Inflammatory macrophage (primary cell): ENCODE data around the gene NEUROG2.
"Not testable (repeated sequence)": the region's sequence is repeated elsewhere in the genome, so short reads cannot be mapped to it uniquely, and the experiment has no call there.

Experiments
- DNase-seq, 2 donors: peaks; one replicate each; pipeline ENCODE4 v3.0.0-alpha.2; 2020 to 2022
- total RNA-seq, 18 experiments: gene quantifications; one replicate each; lab custom pipeline; 2026; ENCODE audit warnings: mixed read lengths in 6 of 18, inconsistent platforms in 2 of 18; lab: John Stamatoyannopoulos, UW

NEUROG2 gene
- 0 to 0.13 (median 0) reads per million in 18 experiments for total RNA-seq

DNA sequence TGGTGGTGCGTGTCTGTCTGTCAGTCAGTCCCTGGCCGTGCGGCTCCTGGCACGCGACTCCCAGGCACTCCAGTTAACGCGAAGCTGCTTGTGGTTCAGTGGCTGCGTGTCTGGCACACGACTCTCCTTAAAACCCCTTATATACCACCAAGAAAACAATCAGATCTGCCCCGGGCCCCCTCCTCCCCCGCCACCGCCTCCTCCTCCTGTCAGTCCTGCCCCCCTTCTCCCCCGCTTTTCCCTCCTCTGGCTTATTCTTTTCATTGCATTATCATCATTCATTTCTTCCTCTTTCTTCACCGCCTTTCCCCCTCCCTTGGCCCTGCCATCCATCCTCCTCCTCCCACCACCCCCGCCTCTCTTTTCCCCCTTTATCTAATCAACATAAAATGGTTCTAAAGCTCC is at the start of gene NEUROG2:
TSS of gene NEUROG2 (minus strand) at position 115 of the 405 bp plus-strand sequence. CDS start 705 bp downstream, outside the sequence.
- DNase-seq, result no peak

DNA sequence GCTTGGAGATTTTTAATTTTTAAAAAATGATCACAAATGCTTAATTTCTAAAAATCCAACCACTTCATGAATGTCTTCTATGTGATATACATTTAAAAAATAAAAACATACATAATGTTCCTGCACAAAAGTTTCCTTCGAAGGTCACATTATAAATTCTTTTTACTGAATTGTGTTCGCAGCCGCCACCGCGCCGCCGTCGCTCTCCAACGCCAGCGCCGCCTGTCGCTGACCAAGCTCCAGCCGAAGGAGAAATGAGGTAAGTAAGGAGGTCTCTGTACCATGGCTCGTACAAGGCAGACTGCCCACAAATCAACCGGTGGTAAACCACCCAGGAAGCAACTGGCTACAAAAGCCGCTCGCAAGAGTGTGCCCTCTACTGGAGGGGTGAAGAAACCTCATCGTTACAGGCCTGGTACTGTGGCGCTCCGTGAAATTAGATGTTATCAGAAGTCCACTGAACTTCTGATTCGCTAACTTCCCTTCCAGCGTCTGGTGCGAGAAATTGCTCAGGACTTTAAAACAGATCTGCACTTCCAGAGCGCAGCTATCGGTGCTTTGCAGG is 48.8 kb upstream of the NEUROG2 start:
- DNase-seq, result no peak

DNA sequence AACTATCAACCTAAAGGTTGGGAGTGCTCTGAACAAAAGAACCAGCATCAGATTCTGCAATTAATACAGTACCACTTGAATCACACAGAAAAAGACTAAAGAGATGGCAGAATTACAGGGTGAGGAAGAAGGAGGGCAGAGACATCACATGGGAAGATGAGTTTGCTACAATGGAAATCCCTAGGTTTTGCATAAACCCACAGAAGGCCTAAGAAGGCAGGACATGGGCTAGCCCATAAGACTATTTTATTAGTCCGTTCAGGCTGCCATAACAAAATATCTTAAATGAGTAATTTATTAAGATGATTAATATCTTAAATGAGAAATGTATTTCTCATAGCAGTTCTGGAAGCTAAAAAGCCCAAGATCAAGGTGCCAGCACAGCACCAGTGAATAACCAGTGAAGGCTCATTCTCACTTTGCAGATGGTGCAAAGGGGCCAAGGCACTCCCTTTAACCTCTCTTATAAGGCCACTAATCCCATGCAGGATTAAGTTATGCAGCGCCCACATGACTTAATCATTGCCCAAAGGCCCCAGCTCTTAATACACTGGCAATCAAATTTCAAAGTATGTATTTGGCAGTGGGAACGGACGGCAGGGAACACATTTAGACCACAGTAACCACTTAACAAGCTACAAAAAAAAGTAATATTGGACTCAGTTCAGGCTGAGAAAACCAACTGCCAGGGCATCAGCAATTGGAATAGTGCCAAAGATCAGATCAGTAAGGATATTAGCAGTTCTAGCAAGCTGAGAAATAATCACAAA is 47.6 kb upstream of the NEUROG2 start:
- DNase-seq, result no peak

DNA sequence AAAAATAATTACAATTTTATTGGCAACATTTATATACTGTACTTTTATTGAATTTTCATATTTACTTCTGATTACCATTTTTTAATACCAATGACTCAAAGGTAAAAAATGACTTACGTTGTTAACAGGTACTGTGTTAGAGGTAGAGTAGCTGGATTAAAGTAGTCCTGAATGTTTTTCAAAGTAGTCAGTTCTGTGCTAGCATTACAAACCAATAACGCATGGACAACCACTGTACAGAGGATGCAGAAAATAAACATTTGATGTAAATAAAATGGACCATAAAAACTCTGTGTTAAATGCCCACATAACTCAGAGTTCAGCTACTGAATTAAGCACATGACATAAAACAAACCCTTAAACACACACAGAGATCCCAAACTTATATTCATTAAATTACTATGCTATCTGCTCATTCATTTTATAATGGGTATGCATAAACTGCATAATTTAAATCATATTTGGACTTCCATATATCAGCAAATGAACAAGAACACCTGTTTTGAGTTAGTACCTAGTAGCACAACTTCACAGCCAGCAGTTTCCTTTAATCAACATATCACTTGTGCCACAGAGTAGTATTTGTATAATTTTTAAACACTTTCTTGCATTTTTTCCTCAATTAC is 46.4 kb upstream of the NEUROG2 start:
- DNase-seq, result no peak

DNA sequence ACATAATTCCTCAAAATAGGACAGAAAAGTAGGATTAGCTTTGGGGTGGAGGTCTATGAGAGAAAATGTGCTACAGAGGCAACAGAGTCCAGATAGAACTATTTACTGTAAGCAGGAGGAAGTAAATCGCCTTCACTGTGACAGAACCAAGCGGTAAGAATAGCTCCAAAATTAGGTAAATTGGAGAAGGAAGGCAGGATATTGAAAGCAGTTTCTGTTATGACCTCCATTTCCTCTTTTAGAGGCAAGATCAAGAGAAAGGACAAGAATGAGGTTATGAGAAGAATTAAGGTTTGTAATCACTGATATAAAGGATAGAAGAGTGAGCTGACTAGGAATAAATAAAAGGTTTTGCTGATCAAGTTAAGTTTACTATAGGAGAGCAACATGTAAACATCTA is 44.1 kb upstream of the NEUROG2 start:
- DNase-seq, result peak in 1 of 2 donors; percentile 32

DNA sequence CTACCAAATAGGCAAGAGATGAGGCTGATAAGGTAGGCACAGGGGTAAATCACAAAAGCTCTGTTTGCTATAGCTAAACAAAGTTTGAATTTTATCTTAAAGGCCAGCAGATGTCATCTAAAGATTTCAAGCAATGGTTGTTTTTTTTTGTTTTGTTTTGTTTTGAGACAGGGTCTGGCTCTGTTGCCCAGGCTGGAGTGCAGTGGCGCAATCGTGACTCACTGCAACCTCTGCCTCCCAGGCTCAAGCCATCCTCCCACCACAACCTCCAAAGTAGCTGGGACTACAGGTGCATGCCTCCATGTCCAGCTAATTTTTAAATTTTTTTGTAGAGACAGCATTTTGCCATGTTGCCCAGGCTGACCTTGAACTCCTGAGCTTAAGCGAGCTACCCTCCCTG is 43.1 kb upstream of the NEUROG2 start:
- no peak for DNase-seq

DNA sequence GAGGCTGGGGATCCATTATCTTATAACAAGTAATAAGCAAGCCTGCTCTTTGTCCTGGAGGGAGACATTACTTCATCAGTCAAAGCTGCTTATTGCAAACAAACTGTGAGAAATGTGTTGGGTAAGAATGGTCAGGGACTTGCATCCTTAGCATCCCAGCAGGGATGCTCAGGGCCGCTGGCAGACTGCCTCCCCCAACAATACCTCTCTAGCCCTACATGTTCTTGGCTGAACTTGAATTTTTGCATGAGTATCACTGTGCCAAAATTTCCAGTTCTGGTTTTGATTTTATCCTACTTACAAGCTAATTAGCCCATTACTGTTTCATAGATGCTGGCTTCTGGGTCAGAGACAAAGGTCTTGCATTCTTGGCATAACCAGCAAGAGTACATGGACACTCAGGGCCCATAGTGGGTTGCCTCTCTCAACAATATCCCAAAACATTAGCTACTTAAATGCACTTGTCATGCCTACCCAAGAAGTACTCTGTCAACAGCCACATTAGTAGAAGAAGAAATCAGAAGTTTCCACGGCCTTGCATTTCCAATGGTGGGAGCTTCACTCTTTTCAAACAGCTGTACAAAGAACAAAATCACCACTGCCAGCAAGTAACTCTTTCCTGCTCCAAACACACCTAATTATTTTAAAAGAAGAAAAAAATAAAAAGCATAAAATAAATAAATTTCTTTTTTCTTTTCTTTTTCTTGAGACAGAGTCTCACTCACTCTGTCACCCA is 41.9 kb upstream of the NEUROG2 start:
- DNase-seq, result no peak

DNA sequence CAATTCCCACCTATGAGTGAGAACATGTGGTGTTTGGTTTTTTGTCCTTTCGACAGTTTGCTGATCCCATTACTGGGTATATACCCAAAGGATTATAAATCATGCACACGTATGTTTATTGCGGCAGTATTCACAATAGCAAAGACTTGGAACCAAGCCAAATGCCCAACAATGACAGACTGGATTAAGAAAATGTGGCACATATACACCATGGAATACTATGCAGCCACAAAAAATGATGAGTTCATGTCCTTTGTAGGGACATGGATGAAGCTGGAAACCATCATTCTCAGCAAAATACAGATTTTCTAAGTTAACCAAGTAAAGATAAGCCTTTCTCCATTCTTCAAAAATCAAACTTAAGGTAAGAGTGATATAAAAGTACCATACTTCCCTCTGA is 38.3 kb upstream of the NEUROG2 start:
- DNase-seq, result not testable (repeated sequence)

DNA sequence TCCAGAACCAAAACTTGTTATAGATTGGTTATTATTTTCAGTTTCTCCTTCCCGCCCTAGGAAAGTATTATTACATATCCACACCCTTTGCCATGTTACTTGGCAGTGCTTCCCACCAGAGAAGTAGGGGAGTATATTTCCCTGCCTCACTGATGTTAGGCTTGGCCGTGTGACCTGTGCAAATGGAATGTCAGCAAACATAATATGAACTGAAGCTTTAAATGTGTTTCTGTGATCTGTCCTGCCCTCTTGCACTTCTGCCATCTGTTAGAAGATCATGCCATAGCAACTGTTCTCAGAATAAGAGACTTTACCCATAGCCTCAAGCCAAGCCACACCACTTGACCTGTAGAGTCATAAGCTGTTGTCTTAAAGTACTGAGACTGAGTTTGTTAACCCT is 36.7 kb upstream of the NEUROG2 start:
- DNase-seq, result no peak

DNA sequence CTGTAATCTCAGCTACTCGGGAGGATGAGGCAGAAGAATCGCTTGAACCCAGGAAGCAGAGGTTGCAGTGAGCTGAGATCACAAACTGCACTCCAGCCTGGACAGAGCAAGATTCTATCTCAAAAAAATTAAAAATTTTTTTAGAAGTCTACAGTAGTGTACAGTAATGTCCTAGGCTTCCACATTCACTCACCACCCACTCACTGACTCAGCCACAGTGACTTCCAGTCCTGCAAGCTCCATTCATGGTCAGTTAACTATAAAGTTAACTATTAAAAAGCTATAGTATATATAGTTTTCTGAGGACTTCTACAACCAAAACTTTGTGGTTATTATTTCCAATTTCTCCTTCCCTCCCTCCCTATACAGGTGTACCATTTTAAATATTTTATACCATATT is 34.7 kb upstream of the NEUROG2 start:
- peak; percentile 7 to 64 for DNase-seq

DNA sequence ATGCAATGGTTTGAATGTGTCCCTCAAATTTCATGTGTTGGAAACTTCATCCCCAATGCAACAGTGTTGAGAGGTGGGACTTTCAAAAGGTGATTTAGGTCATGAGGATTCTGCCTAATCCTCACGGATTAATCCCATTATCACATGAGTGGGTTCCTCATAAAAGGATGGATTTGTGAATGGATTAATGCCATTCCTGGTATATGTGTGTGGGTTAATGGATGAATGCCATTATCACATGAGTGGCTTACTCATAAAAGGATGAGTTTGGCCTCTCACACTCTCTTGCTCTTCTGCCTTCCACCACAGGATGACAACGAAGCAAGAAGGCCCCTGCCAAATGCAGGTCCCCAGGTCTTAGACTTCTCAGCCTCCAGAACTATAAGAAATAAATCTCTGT is 30.5 kb upstream of the NEUROG2 start:
- no peak for DNase-seq

DNA sequence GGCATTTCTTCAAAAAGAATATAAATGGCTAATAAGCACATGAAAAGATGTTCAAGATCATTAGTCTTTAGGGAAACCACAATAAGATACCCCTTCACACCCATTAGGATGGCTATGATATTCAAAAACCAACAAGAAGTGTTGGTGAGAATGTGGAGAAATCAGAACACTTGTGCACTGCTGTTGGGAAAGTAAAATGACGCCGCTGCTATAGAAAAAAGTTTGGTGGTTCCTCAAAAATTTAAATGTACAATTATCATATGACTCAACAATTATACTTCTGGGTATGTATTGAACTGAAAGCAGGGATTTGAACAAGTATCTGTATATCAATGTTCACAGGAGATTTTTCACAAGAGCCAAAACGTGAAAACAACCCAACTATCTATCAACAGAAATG is 29.4 kb upstream of the NEUROG2 start:
- peak; percentile 20 to 47 for DNase-seq

DNA sequence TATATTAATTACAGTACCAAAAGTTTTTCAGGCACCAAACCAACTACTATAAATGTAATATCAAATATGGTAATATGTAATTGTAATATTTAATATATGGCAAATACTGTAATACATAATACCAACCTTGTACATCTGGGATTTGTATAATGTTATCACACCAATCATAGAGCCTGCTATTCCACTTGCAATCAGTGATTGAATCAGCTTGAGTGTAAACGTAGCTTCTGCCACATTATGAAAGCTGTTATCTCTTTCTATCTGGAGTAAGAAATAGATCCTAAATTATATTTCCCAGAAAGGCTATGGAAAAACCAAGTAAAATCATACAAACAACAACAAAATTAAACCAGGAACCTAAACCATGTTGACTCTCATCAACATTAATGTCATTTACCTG is 24.7 kb upstream of the NEUROG2 start:
- DNase-seq, result no peak

DNA sequence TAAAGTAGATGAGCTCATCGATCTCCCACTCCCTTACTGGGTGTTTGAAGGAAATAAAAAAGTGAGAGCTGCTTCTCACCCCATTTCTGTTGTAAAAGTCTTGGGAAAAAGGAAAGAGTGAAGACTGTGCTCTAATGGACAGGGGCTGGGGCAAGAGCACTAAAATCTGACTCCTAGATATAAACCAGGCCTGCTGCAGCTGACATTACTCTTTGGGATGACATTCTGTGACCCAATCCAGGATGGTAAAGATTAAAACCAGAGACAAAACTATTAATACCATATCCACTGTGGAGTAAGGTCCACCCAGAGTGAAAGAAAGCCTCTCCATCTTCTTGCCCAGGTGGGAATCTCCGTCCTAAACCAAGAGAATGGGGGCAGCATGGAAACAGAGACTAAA is 20.1 kb upstream of the NEUROG2 start:
- DNase-seq, result no peak

DNA sequence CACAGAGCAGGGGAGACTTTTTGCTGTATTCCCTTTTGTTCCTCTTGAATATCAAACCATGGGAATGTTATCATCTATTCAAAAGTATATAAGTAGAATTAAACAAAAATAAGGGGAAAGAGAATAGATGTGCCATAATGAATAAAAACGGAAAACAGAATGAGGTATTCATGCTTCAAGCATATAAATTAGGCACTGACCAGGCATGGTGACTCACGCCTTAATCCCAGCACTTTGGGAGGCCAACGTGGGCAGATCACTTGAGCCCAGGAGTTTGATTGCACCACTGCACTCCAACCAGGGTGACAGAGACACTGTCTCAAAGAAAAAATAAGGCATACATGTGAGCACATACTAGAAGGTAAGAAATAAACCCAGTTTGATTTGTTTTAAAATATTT is 16.3 kb upstream of the NEUROG2 start:
- no peak for DNase-seq

DNA sequence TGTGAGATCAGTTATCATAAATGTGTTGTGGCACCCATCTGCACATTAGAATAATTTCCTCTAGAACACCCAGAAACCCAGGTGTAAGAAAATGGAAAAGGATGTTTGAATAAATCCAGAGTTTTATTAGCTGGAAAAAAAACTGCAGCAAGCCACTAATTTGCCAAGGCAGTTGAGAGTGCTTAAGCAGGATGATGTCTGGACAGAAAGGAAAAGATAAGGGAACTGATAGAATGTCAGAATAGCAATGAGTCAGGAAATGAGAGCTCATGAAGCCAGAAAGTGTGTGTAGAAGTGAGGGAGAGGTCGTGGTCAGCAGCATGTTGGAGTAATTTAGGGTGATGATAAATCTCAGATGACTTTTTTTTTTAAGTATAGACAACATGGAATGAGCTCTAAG is 15.2 kb upstream of the NEUROG2 start:
- DNase-seq, result no peak

DNA sequence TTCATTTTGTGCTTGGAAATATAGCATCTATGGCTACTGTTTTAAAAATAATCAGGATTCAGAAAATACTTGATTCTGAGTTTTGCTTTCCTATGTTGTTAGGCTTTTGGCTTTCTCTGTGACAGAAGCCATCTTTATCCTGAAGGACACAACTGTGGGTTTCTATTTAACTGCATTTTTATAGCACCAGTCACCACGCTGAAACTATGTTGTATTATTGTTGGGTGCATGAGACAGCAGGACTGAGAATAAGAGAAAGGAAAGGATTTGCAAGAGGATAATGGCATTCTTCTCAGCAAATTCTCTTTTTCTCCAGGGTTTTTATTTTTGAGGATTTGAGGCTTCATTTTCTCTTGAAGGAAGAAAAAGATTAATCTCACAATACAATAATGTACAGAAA is 10.1 kb upstream of the NEUROG2 start:
- DNase-seq, result no peak

DNA sequence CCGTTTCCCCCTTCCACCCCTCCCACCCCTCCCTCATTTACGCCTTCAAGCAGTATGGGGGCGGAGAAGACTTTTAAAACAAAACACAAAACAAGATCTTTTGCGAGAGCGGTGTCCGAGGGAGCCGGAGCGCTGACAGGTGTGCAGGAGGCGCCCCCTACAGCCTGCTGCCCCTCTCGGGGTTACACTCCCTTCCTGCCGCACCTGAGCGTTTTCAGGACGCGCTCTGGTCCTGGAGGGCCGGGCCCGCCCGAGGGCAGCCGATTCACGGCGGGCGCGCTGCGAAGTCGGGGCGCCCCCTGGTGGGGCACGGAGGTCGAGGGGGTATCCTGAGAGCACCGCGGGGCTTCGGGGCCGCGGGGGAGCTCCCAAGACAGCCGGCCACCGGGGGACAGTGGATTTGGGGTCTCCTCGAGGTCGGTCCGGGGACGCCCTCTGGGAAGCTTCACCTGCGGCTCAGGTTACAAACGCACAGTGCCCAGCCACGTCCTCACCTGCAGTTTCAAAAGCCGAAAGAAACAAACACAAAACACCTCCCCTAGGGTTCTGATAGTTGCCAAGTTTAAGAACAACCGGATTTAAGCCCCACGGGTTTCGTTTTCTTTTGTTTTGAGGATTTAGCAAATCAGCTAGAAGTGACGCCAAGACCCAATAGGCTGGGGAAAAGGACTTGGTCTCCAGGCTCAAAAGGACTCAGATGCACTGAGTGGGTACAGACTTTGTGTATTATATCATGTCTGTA is 8.0 kb upstream of the NEUROG2 start:
- peak; percentile 42 to 54 for DNase-seq

DNA sequence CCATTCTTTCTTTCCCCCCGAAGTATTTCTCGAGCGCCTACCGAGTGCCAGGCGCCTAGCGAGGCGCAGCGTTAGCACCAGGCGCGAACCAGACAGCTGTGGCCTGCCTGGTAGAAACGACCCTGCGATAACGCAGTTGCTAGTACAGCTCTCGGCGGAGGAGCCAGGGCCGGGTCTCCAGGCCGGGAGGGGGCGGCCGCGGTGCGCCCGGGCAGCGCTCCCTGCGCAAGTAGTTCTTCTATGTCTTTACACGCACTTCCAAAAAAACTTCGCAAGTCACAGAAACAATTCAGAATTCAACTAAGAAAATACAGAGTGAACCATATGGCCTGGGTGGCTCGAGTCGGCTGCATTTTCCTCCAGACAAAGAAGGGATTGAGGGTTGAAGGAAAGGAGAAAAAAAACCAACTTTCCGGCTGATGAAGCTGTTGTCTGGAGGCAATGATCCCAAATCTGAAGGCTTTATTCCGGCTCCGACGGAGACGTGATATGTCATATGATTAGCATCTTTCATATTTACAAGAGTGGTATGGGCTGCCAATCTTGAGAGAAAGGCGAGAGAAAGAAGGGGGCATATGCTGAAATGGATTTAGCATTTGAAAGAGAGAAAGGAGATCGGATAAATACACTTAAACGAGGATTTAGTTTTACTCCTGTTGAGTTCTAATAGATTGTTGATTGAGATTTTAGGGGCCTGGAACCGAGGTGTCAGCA is 7.2 kb upstream of the NEUROG2 start:
- peak in 1 of 2 donors; percentile 22 for DNase-seq

DNA sequence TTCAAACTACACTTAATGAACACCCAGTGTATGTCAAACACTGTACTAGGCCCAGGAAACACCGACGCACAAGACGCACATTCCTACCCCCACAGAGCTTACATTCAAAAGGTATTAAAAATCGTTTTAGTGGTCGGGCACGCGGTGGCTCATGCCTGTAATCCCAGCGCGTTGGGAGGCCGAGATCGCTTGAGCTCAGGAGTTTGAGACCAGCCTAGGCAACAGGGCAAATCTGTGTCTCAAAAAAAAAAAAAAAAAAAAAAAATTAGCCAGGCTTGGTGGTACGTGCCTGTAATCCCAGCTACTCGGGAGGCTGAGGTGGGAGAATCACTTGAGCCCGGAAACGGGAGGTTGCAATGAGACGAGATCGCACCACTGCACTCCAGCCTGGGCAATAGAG is 6.5 kb upstream of the NEUROG2 start:
- DNase-seq, result not testable (repeated sequence)

DNA sequence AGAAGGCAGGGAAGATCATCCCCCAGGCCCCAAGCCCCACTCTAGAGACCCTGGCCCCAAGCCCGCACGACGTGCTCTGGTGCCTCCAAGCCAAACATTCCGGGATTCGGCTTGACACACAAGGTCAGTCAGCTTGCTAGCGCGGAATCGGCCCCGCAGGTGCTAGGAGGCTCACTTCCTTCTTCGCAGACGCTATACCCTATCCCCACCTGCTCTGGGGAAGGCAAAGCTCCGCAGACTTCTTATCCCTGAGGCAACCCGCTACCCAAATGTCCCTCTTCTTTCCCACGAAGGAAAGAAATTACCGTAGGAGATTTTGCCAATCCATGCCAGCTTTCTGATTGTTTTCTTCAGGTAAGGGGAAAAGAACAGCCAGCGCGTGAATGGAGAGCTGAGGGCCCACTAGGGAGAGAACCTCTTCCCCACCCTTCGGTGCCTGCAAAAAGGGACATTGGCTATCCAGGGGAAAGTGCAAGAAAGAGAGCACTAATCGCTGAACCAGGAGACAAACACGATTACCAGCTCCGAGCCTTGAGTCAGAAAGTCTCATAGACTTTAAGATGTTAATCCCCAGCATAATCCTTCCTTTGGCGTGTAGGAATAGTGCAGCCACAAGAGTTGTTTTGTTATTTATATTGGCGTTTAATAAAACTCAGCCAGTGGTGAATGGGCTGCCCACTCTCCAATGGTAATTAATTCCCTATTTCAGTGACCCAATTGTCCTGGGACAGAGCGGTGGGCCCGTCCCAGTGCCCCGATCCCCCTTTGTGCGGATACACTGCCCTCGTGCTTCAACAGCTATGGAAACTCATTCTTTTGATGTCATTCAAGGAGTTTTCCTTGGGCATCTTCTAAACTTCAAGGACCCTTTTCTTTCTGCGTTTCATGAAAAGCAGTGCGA is 5.4 kb upstream of the NEUROG2 start:
- no peak for DNase-seq
